Measurements from ENCODE around the gene LAMA1. TPM values are rescaled to one million over a fixed set of nuclear protein-coding genes. Genes with fewer than 3 reads are reported as not detected.
A peak's percentile ranks its signal among the peaks of the same experiment; 100 is the strongest.

LAMA1 gene
- total RNA-seq, 1 experiment from 2014 or later, result 28.8 TPM

DNA sequence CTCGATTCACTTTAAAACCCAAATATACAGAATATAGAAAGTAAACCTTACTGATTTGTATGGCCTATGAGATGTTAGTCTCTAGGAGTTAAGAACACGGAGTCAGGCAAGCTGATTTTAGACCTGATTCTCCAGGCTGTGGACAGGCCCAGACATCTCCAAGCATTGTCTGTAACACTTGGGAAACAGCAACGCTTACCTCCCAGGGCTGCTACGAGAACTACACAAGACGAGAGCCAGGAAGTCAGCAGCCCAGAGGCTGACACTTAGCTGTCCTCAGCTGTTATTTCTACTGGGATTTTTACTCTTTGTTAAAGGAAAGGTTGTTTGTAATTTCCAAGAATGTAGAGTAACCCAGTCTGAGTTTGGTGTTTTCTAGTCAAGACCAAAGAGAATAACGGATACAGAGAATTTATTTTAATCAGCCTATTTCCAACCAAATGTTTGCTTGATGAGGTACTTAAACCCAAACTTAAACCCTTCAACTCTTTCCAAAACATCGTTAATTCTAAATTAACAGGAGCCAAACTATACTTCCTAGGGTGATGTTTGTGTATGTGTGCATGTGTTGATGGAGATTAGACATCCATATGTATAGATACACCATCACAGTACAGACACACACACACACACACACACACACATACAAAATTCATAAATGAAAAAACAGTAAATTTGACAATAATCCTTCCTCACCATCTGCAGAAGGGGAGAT lies 123.4 kb downstream of the LAMA1 start:
- Histone ChIP-seq H2BK15ac (ENCODE audit: low read depth, low read length) (no peak overlapping the region), H3K4ac (ENCODE audit: low read depth, low read length) (no peak overlapping the region), H3K4me2 (ENCODE audit: insufficient read depth, insufficient read length, low read length) (no peak overlapping the region), H3K27me3 (ENCODE audit: insufficient read depth, low read length) (no peaks in the 10 kb centered on the region), H2AK5ac (ENCODE audit: insufficient read length, low read length) (no peak overlapping the region), H3K27ac (ENCODE audit: insufficient read length, low read depth, low read length) (no peak overlapping the region), H3K23ac (ENCODE audit: insufficient read length, low read depth, low read length) (no peak overlapping the region), H2AFZ (ENCODE audit: low read length) (no peak overlapping the region), H3K56ac (ENCODE audit: insufficient read length, low read depth, low read length) (no peak overlapping the region), H3K9ac (ENCODE audit: extremely low read depth, insufficient read length, low read length) (no peak overlapping the region), H4K5ac (ENCODE audit: insufficient read length, low read depth, low read length) (no peak overlapping the region), H3K23me2 (ENCODE audit: insufficient read length, low read depth, low read length, poor library complexity, severe bottlenecking) (no peaks in the 10 kb centered on the region), H3K4me1 (ENCODE audit: insufficient read depth, low read length) (no peaks in the 10 kb centered on the region), H2BK12ac (ENCODE audit: insufficient read length, low read depth, low read length) (no peak overlapping the region), H3K79me2 (ENCODE audit: insufficient read depth, low read length) (no peaks in the 10 kb centered on the region), H3K14ac (ENCODE audit: insufficient read depth, low read length) (no peak overlapping the region), H3T11ph (ENCODE audit: low read length) (no peak overlapping the region), H4K20me1 (ENCODE audit: control insufficient read depth, insufficient read depth, insufficient read length) (no peaks in the 10 kb centered on the region), H4K8ac (replicated peaks; ENCODE audit: insufficient read length, low read depth, low read length) (no peak overlapping the region), H3K18ac (ENCODE audit: insufficient read length, low read depth, low read length) (no peak overlapping the region), H2BK120ac (ENCODE audit: low read depth, low read length, poor library complexity, severe bottlenecking) (no peak overlapping the region), H4K91ac (ENCODE audit: insufficient read length, low read depth, low read length) (no peak overlapping the region), H3K9me3 (ENCODE audit: control insufficient read depth, low read depth, low read length) (no peaks in the 10 kb centered on the region), H2BK20ac (ENCODE audit: low read depth, low read length, poor library complexity, severe bottlenecking) (no peak overlapping the region), H3K79me1 (ENCODE audit: insufficient read depth, low read depth, low read length, poor library complexity, severe bottlenecking) (no peaks in the 10 kb centered on the region), H2BK5ac (ENCODE audit: insufficient read length, low read length) (no peak overlapping the region)
- H3K36me3 Mint-ChIP-seq (ENCODE audit: insufficient read depth in 1 of 3, low read depth in 3 of 3), result peaks cover 19 to 46% (median 21%) of the 10 kb centered on the region in 3 experiments; a peak in 5 of 7 replicates
- no peaks in the 10 kb centered on the region for H3K27me3 Mint-ChIP-seq (ENCODE audit: low read depth)
- H3K9me3 Mint-ChIP-seq, result no peaks in the 10 kb centered on the region
- H3K4me1 Mint-ChIP-seq, result peaks cover 0 to 6% of the 10 kb centered on the region in 2 experiments; a peak in 1 of 4 replicates
- H3K27ac Mint-ChIP-seq, result peak overlapping the region; percentile 85 to 93 (median 92); a peak in 5 of 7 replicates
- WGBS (ENCODE audit: extremely low coverage, insufficient read length, low lambda C conversion rate), result 100% methylated on average over 1 of the region's 7 CpGs
- TF ChIP-seq, protein P1, sequence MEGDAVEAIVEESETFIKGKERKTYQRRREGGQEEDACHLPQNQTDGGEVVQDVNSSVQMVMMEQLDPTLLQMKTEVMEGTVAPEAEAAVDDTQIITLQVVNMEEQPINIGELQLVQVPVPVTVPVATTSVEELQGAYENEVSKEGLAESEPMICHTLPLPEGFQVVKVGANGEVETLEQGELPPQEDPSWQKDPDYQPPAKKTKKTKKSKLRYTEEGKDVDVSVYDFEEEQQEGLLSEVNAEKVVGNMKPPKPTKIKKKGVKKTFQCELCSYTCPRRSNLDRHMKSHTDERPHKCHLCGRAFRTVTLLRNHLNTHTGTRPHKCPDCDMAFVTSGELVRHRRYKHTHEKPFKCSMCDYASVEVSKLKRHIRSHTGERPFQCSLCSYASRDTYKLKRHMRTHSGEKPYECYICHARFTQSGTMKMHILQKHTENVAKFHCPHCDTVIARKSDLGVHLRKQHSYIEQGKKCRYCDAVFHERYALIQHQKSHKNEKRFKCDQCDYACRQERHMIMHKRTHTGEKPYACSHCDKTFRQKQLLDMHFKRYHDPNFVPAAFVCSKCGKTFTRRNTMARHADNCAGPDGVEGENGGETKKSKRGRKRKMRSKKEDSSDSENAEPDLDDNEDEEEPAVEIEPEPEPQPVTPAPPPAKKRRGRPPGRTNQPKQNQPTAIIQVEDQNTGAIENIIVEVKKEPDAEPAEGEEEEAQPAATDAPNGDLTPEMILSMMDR (conservative IDR thresholded peaks at IDR 0.05), result no peak
- no peak for DNase-seq
- H3K4me3 Mint-ChIP-seq, result no peak overlapping the region
